GM21526 (cell line): ENCODE results near the gene ZNF280D.
"Not testable (repeated sequence)": the region's sequence is repeated elsewhere in the genome, so short reads cannot be mapped to it uniquely, and the experiment has no call there.

Experiments used
- ATAC-seq: cut with Tn5 transposase; IDR thresholded peaks from one replicate; pipeline ENCODE4 v1.9.1; 2021; ENCODE audit warnings: moderate library complexity; ENCODE audit not compliant: unreplicated experiment, low FRiP score

The ZNF280D gene

GRCh38 chr15:56719774-56720555, 13.3 kb downstream of the ZNF280D start:
- ATAC-seq = no peak

- ATAC-seq = no peak
Measured at GRCh38 chr15:56719021-56719612, 14.2 kb downstream of the ZNF280D start.

GRCh38 chr15:56718560-56718959, 14.7 kb downstream of the ZNF280D start:
- ATAC-seq = no peak

GRCh38 chr15:56716334-56716733, 17.0 kb downstream of the ZNF280D start:
- no peak for ATAC-seq

- ATAC-seq = no peak
Measured at GRCh38 chr15:56715220-56715619, 18.1 kb downstream of the ZNF280D start.

GRCh38 chr15:56709502-56709901, 23.8 kb downstream of the ZNF280D start:
- not testable (repeated sequence) for ATAC-seq

- no peak for ATAC-seq
Measured at GRCh38 chr15:56699743-56700142, 33.6 kb downstream of the ZNF280D start.

GRCh38 chr15:56698270-56698669, 35.0 kb downstream of the ZNF280D start:
- ATAC-seq = no peak

- ATAC-seq = no peak
Measured at GRCh38 chr15:56693761-56694160, 39.5 kb downstream of the ZNF280D start.

- ATAC-seq = no peak
Measured at GRCh38 chr15:56690733-56691132, 42.6 kb downstream of the ZNF280D start.

GRCh38 chr15:56683908-56684307, 49.4 kb downstream of the ZNF280D start:
- no peak for ATAC-seq

GRCh38 chr15:56681113-56681512, 52.2 kb downstream of the ZNF280D start:
- ATAC-seq = no peak

- ATAC-seq = no peak
Measured at GRCh38 chr15:56679225-56679624, 54.1 kb downstream of the ZNF280D start.

GRCh38 chr15:56678571-56678970, 54.7 kb downstream of the ZNF280D start:
- no peak for ATAC-seq

- no peak for ATAC-seq
Measured at GRCh38 chr15:56677271-56677670, 56.0 kb downstream of the ZNF280D start.

- ATAC-seq = no peak
Measured at GRCh38 chr15:56675930-56676329, 57.4 kb downstream of the ZNF280D start.

- no peak for ATAC-seq
Measured at GRCh38 chr15:56674857-56675256, 58.5 kb downstream of the ZNF280D start.

- ATAC-seq = no peak
Measured at GRCh38 chr15:56672721-56673120, 60.6 kb downstream of the ZNF280D start.

GRCh38 chr15:56667517-56667916, 65.8 kb downstream of the ZNF280D start:
- no peak for ATAC-seq

GRCh38 chr15:56660943-56661342, 72.4 kb downstream of the ZNF280D start:
- no peak for ATAC-seq

- no peak for ATAC-seq
Measured at GRCh38 chr15:56659197-56659596, 74.1 kb downstream of the ZNF280D start.

- no peak for ATAC-seq
Measured at GRCh38 chr15:56654624-56655023, 78.7 kb downstream of the ZNF280D start.
